ENCODE results near the gene LAIR1. TPM values are rescaled to one million over a fixed set of nuclear protein-coding genes. Genes with fewer than 3 reads are reported as not detected.
"Not testable (repeated sequence)": the region's sequence is repeated elsewhere in the genome, so short reads cannot be mapped to it uniquely, and the experiment has no call there.

LAIR1 gene
- total RNA-seq, 4 donors from 2014 or later: 0.12 to 3.5 (median 2.9) TPM

DNA sequence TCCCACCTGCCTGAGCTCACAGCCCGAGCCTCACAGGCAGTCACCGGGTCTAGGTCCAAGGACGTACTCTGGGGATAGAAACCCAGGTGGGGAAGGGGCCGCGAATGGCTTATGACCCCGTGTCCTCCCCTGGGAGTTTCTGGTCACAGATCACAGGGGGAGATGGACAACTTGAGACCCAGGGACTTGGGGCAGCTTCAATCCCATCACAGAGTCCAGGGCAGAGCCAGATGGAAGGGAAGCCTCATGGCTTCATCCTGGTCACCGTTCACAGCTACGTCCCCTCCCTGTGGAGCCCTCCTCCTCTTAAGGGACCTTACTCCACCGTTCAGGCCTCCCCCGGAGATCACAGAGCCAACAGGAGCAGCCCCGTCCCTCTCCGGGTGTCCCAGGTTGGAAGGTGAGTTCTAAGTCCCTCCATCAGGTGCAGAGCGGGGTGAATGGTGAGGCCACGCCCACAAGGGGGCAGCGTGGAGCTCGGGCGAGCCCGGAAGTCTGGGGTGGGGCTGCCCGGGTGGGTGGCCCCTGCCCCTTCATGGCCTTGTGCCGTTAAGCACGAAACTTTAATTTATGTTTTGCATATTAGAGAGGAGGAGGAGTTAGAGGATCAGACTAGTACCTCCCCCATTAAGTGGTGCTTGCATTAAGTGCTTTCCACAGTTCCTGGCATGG is 5.4 kb downstream of the LAIR1 start:
- DNase-seq; in situ Hi-C loops (cut with MboI; ENCODE audit: low sequenced_read_pairs in 4 of 4); H3K27ac ChIP-seq; H3K36me3 ChIP-seq; ATAC-seq; intact Hi-C loops (cut with DNase I; ENCODE audit: low total_unique reads); H3K4me1 ChIP-seq; H3K9me3 ChIP-seq; H3K27me3 ChIP-seq; H3K4me3 ChIP-seq: not testable (repeated sequence)

GRCh38 chr19:54357381-54357780 is 7.3 kb downstream of the LAIR1 start:
- no peak for ATAC-seq
- Histone ChIP-seq H3K4me1 (no peaks in the 10 kb centered on the region), H3K27ac (no peak overlapping the region), H3K9me3 (no peaks in the 10 kb centered on the region), H3K4me3 (no peak overlapping the region), H3K36me3 (no peaks in the 10 kb centered on the region), H3K27me3 (no peaks in the 10 kb centered on the region)
- intact Hi-C loops (cut with DNase I; ENCODE audit: low total_unique reads) (no loop called here), in situ Hi-C loops (cut with MboI; ENCODE audit: low sequenced_read_pairs in 4 of 4) (no loop called here)
- TF ChIP-seq POLR2A (IDR thresholded peaks at IDR 0.05): no peak
- TF ChIP-seq, protein P1, sequence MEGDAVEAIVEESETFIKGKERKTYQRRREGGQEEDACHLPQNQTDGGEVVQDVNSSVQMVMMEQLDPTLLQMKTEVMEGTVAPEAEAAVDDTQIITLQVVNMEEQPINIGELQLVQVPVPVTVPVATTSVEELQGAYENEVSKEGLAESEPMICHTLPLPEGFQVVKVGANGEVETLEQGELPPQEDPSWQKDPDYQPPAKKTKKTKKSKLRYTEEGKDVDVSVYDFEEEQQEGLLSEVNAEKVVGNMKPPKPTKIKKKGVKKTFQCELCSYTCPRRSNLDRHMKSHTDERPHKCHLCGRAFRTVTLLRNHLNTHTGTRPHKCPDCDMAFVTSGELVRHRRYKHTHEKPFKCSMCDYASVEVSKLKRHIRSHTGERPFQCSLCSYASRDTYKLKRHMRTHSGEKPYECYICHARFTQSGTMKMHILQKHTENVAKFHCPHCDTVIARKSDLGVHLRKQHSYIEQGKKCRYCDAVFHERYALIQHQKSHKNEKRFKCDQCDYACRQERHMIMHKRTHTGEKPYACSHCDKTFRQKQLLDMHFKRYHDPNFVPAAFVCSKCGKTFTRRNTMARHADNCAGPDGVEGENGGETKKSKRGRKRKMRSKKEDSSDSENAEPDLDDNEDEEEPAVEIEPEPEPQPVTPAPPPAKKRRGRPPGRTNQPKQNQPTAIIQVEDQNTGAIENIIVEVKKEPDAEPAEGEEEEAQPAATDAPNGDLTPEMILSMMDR (IDR thresholded peaks at IDR 0.05 in 4 of 5, conservative IDR thresholded peaks at IDR 0.05 in 1 of 5): no peak
- no peak for DNase-seq

DNA sequence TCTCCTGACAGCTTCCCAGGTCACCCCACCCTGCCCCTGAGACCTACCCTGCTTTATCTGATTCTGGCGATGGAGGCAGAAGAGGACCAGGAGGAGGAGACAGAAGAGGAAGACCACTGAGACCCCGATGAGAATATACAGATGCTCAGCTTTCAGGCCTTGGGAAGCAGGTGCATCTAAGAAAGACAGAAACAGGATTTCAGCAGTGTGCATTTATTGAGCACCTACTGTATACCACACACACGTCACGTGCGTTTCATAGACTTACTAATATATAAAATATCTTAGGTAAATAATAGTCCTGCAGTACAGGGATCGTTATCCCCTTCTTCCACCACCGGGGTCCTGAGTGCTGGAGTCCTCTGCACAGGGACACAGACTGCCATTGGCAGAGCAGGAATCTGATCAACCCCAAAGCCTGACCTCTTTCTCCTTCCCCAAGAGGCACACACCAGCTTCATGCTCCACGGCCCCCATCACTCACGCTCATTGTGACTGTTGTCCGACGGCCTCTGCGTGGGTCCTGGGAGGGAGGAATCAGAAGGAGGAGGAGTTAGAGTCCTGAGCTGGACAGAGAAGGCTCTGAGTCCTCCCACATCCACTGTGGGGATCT is 8.2 kb downstream of the LAIR1 start:
- no peak for ATAC-seq
- intact Hi-C loops (cut with DNase I; ENCODE audit: low total_unique reads) (no loop called here), in situ Hi-C loops (cut with MboI; ENCODE audit: low sequenced_read_pairs in 4 of 4) (no loop called here)
- H3K27ac ChIP-seq: no peak overlapping the region
- no peaks in the 10 kb centered on the region for H3K27me3 ChIP-seq
- TF ChIP-seq, protein P1 (IDR thresholded peaks at IDR 0.05 in 4 of 5, conservative IDR thresholded peaks at IDR 0.05 in 1 of 5): no peak
- no peak for TF ChIP-seq POLR2A (IDR thresholded peaks at IDR 0.05)
- no peaks in the 10 kb centered on the region for H3K4me1 ChIP-seq
- H3K9me3 ChIP-seq: no peaks in the 10 kb centered on the region
- H3K36me3 ChIP-seq: no peaks in the 10 kb centered on the region
- H3K4me3 ChIP-seq: no peak overlapping the region
- no peak for DNase-seq

DNA sequence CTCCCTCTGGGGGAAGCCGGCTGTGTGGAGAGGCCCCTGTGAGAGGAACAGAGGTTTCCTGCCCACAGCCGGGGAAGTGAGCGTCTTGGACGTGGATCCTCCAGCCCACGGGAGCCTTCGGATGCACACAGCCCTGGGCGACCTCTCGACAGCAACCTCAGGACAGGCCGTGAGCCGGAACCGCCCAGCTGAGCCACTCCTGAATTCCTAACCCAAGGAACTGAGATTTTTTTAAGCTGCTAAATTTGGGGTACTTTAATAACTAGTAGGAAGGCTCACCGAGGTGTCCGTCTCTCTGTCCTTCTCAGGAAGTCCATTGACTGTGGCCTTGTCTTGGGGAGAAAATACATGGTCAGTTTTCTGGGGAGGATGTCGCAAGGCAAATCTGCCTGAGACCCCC is 9.1 kb downstream of the LAIR1 start:
- no peak for DNase-seq
- no peaks in the 10 kb centered on the region for H3K27me3 ChIP-seq
- ATAC-seq: no peak
- no peak overlapping the region for H3K4me3 ChIP-seq
- no peaks in the 10 kb centered on the region for H3K9me3 ChIP-seq
- intact Hi-C loops (cut with DNase I; ENCODE audit: low total_unique reads) (no loop called here), in situ Hi-C loops (cut with MboI; ENCODE audit: low sequenced_read_pairs in 4 of 4) (no loop called here)
- H3K36me3 ChIP-seq: no peaks in the 10 kb centered on the region
- H3K27ac ChIP-seq: no peak overlapping the region
- TF ChIP-seq POLR2A (IDR thresholded peaks at IDR 0.05): no peak
- TF ChIP-seq, protein P1 (IDR thresholded peaks at IDR 0.05 in 4 of 5, conservative IDR thresholded peaks at IDR 0.05 in 1 of 5): no peak
- no peaks in the 10 kb centered on the region for H3K4me1 ChIP-seq

GRCh38 chr19:54354761-54355160 is 10.0 kb downstream of the LAIR1 start:
- ATAC-seq (no peak), DNase-seq (no peak)
- intact Hi-C loops (cut with DNase I; ENCODE audit: low total_unique reads): no loop called here
- no peaks in the 10 kb centered on the region for H3K4me1 ChIP-seq
- in situ Hi-C loops (cut with MboI; ENCODE audit: low sequenced_read_pairs in 4 of 4): no loop called here
- no peaks in the 10 kb centered on the region for H3K9me3 ChIP-seq
- H3K27me3 ChIP-seq: no peaks in the 10 kb centered on the region
- H3K36me3 ChIP-seq: no peaks in the 10 kb centered on the region
- TF ChIP-seq, protein P1 (IDR thresholded peaks at IDR 0.05 in 4 of 5, conservative IDR thresholded peaks at IDR 0.05 in 1 of 5): no peak
- TF ChIP-seq POLR2A (IDR thresholded peaks at IDR 0.05): no peak
- H3K4me3 ChIP-seq: no peak overlapping the region
- no peak overlapping the region for H3K27ac ChIP-seq
